Gastroesophageal sphincter (tissue), 4 donors: Measurements from ENCODE around the gene ANGEL1. TPM values are rescaled to one million over a fixed set of nuclear protein-coding genes. Genes with fewer than 3 reads are reported as not detected.

Source experiments
- ATAC-seq: fragments of 150-250 bp; one replicate; pipeline ENCODE4 v1.9.1; 2016; ENCODE audit warnings: mild to moderate bottlenecking, moderate library complexity
- H3K27ac ChIP-seq, 4 donors: fragments of 200-600 bp; sonication (generic) in 3 of 4; 1 replicate in 3 of 4; 2 replicates in 1 of 4; pipeline ENCODE4 v1.5.1; 2016 to 2019
- H3K27me3 ChIP-seq: fragments of 200-600 bp; sonication (generic); one replicate; pipeline ENCODE4 v1.5.1; 2019
- H3K36me3 ChIP-seq, 2 donors: fragments of 200-600 bp; sonication (generic); one replicate each; pipeline ENCODE4 v1.5.1; 2019; ENCODE audit warnings: control low read depth in 1 of 2
- H3K4me1 ChIP-seq, 3 donors: fragments of 200-600 bp; sonication (generic); 1 replicate in 2 of 3; 2 replicates in 1 of 3; pipeline ENCODE4 v1.5.1; 2016 to 2019; ENCODE audit warnings: control low read depth in 2 of 3
- H3K4me3 ChIP-seq, 2 donors: fragments of 200-600 bp; sonication (generic); one replicate each; pipeline ENCODE4 v1.5.1; 2019; ENCODE audit warnings: mild to moderate bottlenecking in 1 of 2, moderate library complexity in 1 of 2
- H3K9me3 ChIP-seq, 3 donors: fragments of 200-600 bp; sonication (generic); one replicate each; pipeline ENCODE4 v1.5.1; 2017 to 2019; ENCODE audit warnings: control low read depth in 2 of 3
- EP300 ChIP-seq: sonication (generic); formaldehyde crosslinking; IDR thresholded peaks from one replicate; pipeline ENCODE4 v1.6.1; 2017; ENCODE audit warnings: antibody characterized with exemption, mild to moderate bottlenecking
- POLR2A ChIP-seq, 2 donors: fragments of 450-650 bp; IDR thresholded peaks; one replicate each; pipeline ENCODE4 v1.6.1; 2017; ENCODE audit warnings: antibody characterized with exemption in 2 of 2, mild to moderate bottlenecking in 2 of 2, moderate library complexity in 1 of 2
- POLR2AphosphoS5 ChIP-seq: sonication (generic); formaldehyde crosslinking; IDR thresholded peaks from one replicate; pipeline ENCODE4 v1.6.1; 2017; ENCODE audit warnings: antibody characterized with exemption
- WGBS, 2 donors: methylation state at CpG; one replicate each; pipeline ENCODE4 v1.1.5; 2018; ENCODE audit warnings: low coverage in 1 of 2; 5-methylcytosine and 5-hydroxymethylcytosine counted together
- total RNA-seq, 4 donors: library from RNA; depleted of rRNA; stranded (reverse); fragments of >200 nt; gene quantifications; one replicate each; pipeline ENCODE4 v1.1.0, GENCODE V29; 2016
- TF ChIP-seq, protein P1 (sequence below), 4 experiments: fragments of 200-600 bp in 2 of 4; fragments of 450-650 bp in 2 of 4; sonication (generic) in 1 of 4; IDR thresholded peaks; one replicate each; pipeline ENCODE4 v1.5.1; 2017 to 2019; ENCODE audit warnings: antibody characterized with exemption in 4 of 4, mild to moderate bottlenecking in 2 of 4, moderate library complexity in 2 of 4

The ANGEL1 gene
- total RNA-seq, 4 donors from 2014 or later: 9.0 to 27.5 (median 12.2) TPM

DNA sequence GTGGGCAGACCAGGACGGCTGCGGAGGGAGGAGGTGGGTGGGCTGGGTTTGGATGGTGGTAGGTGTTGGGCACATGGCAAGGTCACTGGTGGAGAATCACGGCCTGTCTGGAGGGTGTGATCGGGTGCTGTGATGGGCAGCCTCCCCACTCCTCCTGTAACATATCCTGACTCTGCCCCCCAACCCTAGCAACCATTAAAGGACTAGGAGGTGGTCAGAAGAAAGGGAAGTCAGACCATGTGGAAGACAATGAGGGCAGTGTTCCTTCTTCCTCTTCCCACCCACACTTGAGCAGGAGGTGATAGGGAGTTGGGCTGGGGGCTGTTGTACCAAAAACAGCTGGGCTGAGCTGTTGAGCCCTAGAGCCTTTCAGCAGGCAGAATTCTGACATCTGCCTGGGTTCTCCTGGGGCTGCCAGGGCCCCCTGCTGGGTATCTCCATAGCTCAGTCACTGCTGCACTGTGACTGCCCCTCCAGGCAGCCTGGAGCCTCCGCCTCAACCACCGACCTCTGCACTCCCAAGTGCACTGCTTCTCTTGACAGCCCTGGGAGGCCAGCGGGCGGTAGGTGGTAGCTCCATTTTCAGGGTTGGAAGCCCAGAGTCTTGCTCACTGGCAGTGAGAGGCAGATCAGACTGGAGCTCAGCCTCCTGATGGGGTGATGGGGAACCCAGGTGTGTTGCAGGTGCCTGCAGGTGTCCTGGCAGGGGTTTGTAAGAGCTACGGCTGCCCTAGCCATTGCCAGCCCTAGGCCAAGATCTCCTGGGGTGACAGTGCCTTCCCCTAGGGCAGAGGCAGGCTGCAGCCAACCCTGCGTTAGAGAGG lies 36.0 kb downstream of the ANGEL1 start:
- Histone ChIP-seq H3K27me3 (no peaks in the 10 kb centered on the region), H3K9me3 (no peaks in the 10 kb centered on the region), H3K4me3 (no peak overlapping the region), H3K4me1 (peaks cover 0 to 40% (median 10%) of the 10 kb centered on the region in 3 donors), H3K27ac (no peak overlapping the region), H3K36me3 (peaks cover 0 to 55% of the 10 kb centered on the region in 2 donors)
- no peak for TF ChIP-seq POLR2A (IDR thresholded peaks at IDR 0.05)
- 50 to 74% methylated on average over 1 to 4 of the region's 10 CpGs for WGBS, 2 donors
- no peak for ATAC-seq

DNA sequence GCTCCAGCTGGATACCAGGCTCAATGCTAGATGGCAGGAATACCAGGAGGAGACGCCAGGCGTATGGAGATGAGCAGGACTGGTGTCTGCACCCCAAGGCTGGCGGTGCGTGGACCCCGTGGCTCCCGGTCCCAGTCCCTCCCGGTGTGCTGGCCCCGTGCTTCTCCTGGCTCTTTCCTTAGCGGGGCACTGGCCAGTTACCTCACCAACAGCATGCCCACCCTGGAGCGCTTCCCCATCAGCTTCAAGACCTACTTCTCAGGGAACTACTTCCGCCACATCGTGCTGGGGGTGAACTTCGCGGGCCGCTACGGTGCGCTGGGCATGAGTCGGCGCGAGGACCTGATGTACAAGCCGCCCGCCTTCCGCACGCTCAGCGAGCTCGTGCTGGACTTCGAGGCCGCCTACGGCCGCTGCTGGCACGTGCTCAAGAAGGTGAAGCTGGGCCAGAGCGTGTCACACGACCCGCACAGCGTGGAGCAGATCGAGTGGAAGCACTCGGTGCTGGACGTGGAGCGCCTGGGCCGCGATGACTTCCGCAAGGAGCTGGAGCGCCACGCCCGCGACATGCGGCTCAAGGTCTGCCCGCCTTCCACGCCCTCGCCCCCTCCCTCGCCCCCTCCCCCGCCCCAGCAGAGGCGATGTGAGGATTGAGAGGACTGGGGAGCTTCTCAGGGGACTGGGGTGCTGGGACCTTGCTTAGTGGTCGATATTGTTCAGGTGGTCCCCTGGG lies 36.8 kb downstream of the ANGEL1 start:
- no peak overlapping the region for H3K4me3 ChIP-seq
- no peaks in the 10 kb centered on the region for H3K27me3 ChIP-seq
- no peak for ATAC-seq
- peaks cover 0 to 32% (median 5%) of the 10 kb centered on the region in 3 donors for H3K4me1 ChIP-seq
- H3K27ac ChIP-seq: no peak overlapping the region
- TF ChIP-seq, protein P1, sequence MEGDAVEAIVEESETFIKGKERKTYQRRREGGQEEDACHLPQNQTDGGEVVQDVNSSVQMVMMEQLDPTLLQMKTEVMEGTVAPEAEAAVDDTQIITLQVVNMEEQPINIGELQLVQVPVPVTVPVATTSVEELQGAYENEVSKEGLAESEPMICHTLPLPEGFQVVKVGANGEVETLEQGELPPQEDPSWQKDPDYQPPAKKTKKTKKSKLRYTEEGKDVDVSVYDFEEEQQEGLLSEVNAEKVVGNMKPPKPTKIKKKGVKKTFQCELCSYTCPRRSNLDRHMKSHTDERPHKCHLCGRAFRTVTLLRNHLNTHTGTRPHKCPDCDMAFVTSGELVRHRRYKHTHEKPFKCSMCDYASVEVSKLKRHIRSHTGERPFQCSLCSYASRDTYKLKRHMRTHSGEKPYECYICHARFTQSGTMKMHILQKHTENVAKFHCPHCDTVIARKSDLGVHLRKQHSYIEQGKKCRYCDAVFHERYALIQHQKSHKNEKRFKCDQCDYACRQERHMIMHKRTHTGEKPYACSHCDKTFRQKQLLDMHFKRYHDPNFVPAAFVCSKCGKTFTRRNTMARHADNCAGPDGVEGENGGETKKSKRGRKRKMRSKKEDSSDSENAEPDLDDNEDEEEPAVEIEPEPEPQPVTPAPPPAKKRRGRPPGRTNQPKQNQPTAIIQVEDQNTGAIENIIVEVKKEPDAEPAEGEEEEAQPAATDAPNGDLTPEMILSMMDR (IDR thresholded peaks at IDR 0.05): no peak
- TF ChIP-seq POLR2AphosphoS5 (no peak), POLR2A (IDR thresholded peaks at IDR 0.05) (no peak), EP300 (no peak)
- WGBS, 2 donors: 98 to 100% methylated on average over 1 to 10 of the region's 54 CpGs
- H3K9me3 ChIP-seq: no peaks in the 10 kb centered on the region
- H3K36me3 ChIP-seq: peaks cover 0 to 47% of the 10 kb centered on the region in 2 donors

DNA sequence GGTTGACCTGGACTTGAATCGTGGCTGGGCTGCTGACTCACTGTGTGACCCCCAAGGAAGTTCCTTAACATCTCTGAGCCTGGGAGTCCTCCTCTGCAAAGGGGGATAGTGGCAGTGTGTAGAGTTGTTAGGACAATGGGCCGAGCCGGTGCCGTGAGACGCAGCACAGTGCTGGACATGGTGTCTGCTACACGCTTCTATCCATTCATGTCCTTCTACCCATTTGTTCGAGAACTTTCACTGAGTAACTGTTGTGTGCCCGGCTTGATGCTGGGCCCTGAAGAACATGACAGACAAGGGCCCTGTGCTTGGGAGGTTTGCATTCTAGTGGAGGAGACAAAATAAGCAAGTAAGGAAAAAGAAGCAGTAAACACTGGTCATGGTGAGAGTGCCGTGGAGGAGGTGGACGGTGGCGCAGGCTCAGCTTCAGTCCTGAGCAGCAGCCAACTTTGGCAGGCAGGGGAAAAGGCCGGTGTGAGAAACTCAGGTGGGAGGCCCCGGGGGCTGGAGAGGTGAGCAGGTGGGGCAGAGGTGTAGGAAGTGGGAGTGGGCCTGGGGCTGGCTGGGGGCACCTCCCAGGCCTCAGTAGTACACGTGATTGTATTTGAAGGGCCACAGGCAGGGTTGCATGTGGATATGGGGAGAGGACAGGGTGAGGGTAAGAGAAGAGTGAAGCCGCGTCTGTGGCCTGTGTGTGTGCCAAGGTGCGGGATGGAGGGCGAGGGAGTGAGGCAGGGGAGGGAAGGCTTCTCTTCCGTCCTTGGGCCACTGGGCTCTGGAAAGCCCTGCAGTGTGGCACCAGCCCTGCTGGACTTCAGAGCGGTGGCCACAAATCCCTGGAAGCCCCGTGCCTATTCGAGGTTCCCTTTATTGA lies 37.6 kb downstream of the ANGEL1 start:
- TF ChIP-seq POLR2AphosphoS5: no peak
- no peak for TF ChIP-seq POLR2A (IDR thresholded peaks at IDR 0.05)
- TF ChIP-seq, protein P1 (IDR thresholded peaks at IDR 0.05): no peak
- TF ChIP-seq EP300: no peak
- no peak for ATAC-seq
- H3K27me3 ChIP-seq: no peaks in the 10 kb centered on the region
- no peak overlapping the region for H3K4me3 ChIP-seq
- H3K4me1 ChIP-seq: peaks cover 0 to 26% (median 3%) of the 10 kb centered on the region in 3 donors
- no peaks in the 10 kb centered on the region for H3K9me3 ChIP-seq
- WGBS, 2 donors: 71 to 84% methylated on average over 9 to 11 of the region's 22 CpGs
- H3K36me3 ChIP-seq: peaks cover 0 to 45% of the 10 kb centered on the region in 2 donors
- H3K27ac ChIP-seq: no peak overlapping the region

DNA sequence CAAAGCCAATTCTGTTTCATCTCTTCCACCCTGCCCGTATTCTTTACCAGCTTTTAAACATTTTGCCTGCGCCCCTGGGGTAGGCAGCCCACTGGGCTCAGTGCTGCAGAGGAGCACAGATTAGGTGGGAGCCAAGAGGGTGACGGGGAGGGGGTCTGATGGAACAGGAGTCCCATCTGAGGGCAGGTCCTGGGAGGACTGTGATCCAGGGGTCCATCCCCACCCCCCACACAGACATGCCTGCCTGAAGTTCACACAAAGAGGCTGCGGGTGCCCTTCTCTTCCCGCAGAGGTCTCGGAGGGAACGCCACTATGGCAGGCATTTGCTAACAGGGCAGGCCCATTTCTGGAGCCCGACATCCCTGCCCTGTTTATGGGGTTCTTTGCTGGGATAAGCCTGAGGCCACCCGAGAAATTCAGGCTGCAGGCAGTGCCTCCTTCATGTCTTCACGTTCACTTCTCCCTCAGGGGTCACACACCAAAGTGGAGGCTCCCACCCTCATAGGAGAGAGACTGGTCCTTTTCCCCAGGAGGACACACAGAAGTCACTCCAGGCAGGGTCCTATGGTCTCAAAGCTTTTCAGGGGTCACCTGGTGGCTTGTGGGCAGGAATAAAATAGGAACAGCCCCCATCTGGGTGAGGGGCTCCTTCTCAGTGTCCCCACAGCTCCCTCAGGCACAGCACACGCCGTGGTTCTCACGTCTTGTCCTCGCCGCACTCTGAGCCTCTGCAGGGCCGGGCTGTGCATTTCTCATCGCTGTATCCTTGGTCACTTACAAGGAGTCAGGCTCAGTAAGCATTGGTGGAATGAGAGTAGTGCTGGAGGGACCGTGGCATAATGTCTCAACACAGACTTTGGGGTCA lies 38.5 kb downstream of the ANGEL1 start:
- Histone ChIP-seq H3K4me1 (peaks cover 0 to 35% (median 3%) of the 10 kb centered on the region in 3 donors), H3K9me3 (no peaks in the 10 kb centered on the region), H3K36me3 (peaks cover 0 to 37% of the 10 kb centered on the region in 2 donors), H3K27ac (peak overlapping the region in 3 of 4 donors; percentile 52 to 77 (median 55)), H3K27me3 (no peaks in the 10 kb centered on the region), H3K4me3 (no peak overlapping the region)
- WGBS, 2 donors: 63 to 76% methylated on average over 1 to 4 of the region's 18 CpGs
- TF ChIP-seq POLR2A (IDR thresholded peaks at IDR 0.05): no peak
- TF ChIP-seq POLR2AphosphoS5: no peak
- no peak for TF ChIP-seq EP300
- TF ChIP-seq, protein P1 (IDR thresholded peaks at IDR 0.05): no peak
- ATAC-seq: no peak
